Measurements from ENCODE around the gene NLRP7. TPM values are rescaled to one million over a fixed set of nuclear protein-coding genes. Genes with fewer than 3 reads are reported as not detected.
"Not testable (repeated sequence)": the region's sequence is repeated elsewhere in the genome, so short reads cannot be mapped to it uniquely, and the experiment has no call there.

NLRP7 gene
- not detected for total RNA-seq

DNA sequence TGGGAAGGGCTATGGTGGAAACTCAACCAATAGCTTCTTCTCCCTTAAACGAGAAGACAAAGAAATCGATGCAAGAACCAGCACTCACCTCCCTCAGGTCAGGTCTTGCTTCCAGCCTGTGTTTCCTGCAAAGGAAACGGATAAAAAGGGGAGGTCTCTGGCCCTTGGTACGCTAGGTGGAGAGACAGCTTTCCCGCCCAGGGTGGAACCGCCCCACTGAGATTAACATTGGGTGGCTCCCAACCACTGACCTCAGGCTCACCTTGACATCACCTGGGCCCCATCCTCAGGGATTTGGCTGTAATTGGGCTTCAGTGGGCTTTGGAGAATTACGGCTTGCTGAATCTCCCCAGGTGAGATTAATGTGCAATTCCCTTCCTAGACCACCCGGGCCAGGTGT lies at the start of gene NLRP7:
Gene NLRP7 (minus strand): TSS at position 150 of the 400 bp plus-strand sequence.
- DNase-seq = no peak

DNA sequence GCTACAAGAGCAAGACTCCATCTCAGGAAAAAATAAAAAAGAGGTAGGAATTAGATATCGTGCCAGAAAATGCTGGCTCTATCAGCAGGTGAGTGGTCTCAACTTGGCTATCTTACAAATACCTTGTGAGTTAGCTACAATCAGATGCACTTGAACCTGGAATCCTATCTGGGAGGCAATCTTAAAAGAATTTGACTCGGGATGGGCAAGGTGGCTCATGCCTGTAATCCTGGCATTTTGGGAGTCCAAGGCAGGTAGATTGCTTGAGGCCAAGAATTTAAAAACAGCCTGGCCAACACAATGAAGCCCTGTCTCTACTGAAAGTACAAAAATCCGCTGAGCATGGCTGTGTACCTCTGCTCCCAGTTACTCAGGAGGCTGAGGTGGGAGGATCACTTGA lies 48.2 kb upstream of the NLRP7 start:
- no peak for DNase-seq

DNA sequence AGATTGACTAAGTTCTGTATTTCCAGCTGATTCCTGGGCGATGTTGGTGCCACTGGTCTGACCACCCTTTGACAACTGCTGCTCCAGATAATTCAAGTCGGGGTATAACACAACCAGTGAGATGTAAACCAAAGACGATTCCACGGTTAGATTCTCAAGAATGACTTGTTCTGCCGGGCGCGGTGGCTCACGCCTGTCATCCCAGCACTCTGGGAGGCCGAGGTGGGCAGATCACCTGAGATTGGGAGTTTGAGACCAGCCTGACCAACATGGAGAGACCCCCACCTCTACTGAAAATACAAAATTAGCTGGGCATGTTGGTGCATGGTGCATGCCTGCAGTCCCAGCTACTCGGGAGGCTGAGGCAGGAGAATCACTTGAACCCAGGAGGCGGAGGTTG lies 42.2 kb upstream of the NLRP7 start:
- DNase-seq = not testable (repeated sequence)

DNA sequence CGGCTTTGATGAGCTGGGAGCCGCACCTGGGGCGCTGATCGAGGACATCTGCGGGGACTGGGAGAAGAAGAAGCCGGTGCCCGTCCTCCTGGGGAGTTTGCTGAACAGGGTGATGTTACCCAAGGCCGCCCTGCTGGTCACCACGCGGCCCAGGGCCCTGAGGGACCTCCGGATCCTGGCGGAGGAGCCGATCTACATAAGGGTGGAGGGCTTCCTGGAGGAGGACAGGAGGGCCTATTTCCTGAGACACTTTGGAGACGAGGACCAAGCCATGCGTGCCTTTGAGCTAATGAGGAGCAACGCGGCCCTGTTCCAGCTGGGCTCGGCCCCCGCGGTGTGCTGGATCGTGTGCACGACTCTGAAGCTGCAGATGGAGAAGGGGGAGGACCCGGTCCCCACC lies 35.2 kb upstream of the NLRP7 start:
- DNase-seq = not testable (repeated sequence)

DNA sequence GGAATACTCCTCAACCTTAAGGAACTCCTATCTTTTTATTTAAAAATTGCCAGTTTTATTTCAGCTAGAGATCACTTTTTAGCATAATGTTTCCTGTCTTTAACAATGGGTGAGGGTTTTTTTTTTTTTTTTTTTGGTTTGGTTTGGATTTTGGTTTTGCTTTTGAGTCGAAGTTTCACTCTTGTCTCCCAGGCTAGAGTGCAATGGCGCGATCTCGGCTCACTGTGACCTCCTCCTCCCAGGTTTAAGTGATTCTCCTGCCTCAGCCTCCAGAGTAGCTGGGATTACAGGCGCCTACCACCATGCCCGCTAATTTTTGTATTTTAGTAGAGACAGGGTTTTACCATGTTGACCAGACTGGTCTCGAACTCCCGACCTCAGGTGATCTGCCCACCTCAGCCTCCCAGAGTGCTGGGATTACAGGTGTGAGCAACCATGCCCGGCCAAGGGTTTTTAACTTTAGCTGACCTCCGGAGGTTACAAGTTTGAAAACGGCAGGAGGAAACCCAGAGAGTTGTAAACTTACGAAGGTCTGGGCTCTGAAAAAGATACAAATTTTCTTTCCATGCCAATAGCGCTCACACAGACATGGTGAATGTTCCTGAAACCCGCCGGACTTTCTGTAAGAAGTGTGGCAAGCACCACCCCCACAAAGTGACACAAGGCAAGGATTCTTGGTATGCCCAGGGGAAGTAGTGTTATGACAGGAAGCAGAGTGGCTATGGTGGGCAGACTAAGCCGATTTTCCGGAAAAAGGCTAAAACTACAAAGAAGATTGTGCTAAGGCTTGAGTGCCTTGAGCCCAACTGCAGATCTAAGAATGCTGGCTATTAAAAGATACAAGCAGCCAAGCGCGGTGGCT lies 26.1 kb upstream of the NLRP7 start:
- DNase-seq = not testable (repeated sequence)

DNA sequence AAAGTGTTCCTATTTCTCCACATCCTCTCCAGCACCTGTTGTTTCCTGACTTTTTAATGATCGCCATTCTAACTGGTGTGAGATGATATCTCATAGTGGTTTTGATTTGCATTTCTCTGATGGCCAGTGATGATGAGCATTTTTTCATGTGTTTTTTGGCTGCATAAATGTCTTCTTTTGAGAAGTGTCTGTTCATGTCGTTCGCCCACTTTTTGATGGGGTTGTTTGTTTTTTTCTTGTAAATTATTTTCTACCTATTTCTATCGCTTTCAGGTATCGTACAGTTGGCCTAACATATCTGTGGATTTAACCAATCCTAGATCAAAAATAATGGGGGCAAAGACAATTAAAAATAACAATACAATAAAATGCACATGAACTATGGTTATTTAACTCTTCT lies 24.1 kb upstream of the NLRP7 start:
- DNase-seq = not testable (repeated sequence)

DNA sequence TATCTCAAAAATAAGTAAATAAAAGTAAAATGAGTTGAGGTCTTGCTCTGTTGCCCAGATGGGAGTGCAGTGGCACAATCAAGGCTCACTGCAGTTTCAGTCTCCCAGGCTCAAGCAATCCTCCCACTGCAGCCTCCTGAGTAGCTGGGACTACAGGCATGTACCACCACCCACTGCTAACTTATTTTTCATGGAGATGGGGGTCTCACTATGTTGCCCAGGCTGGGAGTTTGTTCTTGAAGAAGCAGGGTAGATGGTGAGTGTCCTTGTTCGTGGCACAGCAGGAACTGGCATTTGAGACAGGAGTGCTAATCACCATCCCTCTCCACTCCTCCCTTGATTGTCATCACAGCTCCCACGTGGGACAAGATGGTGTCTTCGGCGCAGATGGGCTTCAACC lies 22.3 kb upstream of the NLRP7 start:
- DNase-seq = no peak

DNA sequence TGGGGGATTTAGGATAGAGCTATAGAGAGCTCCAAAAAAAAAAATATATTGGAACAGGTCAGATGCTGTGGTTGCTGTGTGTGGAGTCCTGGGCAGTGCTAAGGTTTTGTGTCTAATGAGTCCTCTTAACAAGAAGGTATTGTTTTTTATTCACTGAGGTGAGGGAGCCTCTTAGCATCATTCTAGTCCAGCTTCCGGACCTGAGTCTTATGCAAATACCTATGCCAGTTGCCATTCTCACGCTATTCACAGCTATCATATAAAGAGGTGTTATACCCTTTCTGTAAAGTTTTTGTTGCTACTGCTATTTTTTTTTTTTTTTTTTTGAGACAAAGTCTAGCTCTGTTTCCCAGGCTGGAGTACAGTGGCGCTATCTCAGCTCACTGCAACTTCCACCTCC lies 20.3 kb upstream of the NLRP7 start:
- DNase-seq = no peak

DNA sequence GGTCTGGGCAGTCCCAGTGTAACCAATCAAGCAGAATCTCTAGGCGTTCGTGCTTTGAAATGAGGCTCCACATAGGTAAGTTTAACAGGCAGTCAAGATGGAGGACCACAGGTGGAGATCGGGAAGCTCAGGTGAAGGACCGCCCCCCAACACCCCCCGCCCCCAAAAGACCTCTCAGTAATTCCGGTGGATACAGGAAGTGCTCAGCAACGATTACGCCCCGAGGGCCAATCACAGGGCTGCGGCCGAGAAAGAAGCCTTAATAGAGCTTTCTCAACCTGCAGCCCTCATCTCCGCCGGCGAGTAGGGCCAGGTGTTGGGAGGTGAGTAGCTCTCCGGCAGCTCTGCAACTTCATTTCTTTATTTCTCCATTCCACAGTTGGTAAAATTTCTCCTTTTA lies 17.7 kb upstream of the NLRP7 start:
- DNase-seq = not testable (repeated sequence)

DNA sequence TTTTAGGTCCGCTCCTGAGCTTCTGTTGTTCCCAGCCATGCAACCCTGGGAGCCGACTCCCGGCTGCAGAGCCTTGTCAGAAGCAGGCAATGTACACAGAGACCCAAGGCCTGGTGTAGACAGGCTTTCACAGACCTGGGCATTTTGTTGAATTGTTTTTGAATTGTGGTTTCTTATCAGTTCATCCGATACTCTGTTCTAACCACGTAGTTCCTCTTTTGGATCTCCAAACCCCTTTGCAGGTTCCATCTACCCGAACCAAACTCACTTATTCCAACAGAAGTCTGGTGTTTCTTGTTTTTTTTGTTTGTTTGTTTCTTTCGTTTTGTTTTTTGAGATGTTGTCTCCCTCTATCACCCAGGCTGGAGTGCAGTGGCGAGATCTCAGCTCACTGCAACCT lies 12.5 kb upstream of the NLRP7 start:
- no peak for DNase-seq

DNA sequence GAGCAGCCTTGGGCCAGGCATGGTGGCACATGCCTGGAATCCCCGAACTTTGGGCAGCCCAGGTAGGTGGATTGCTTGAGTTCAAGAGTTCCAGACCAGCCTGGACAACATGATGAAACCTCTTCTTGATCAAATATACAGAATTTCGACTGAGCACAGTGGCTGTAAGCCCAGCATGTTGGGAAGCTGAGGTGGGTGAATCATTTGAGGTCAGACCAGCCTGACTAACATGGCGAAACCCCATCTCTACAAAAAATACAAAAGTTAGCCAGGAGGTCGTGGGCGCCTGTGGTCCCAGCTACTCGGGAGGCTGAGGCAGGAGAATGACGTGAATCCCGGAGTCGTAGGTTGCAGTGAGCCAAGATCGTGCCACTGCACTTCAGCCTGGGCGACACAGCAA lies 8.0 kb upstream of the NLRP7 start:
- no peak for DNase-seq

DNA sequence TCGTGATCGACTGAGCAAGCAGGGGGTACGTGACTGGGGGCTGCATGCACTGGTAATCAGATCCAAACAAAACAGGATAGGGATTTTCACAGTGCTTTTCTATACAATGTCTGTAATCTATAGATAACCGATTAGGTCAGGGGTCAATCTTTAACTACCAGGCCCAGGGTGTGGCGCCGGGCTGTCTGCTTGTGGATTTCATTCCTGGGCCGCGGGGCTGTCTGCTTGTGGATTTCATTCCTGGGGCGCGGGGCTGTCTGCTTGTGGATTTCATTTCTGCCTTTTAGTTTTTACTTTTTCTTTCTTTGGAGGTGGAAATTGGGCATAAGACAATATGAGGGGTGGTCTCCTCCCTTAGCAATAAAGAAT lies 6.0 kb upstream of the NLRP7 start:
- DNase-seq = not testable (repeated sequence)

DNA sequence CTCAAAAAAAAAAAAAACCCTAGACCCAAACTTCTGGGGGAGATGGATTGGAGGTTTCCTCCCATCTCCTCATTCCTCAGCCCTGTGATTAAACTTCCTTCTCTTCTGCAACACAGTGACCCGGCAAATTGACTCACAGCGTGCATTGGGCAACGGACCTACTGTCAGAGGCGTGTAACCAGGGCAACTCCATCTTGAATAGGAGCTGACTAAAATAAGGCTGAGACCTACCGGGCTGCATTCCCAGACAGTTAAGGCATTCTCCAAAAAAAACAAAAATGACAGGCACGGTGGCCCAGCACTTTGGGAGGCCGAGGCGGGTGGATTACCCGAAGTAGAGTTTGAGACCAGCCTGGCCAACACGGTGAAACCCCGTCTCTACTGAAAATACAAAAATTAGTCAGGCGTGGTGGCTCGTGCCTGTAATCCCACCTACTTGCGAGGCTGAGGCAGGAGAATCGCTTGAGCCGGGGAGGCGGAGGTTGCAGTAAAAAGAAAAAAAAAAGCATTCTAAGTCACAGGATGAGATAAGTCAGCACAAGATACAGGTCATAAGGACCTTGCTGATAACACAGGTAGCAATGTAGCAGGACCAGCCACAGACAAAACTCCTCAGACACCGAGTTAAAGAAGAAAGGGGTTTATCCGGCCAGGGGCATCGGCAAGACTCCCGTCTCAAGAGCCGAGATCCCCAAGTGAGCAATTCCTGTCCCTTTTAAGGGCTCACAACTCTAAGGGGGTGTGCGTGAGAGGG lies 5.4 kb upstream of the NLRP7 start:
- DNase-seq = no peak

DNA sequence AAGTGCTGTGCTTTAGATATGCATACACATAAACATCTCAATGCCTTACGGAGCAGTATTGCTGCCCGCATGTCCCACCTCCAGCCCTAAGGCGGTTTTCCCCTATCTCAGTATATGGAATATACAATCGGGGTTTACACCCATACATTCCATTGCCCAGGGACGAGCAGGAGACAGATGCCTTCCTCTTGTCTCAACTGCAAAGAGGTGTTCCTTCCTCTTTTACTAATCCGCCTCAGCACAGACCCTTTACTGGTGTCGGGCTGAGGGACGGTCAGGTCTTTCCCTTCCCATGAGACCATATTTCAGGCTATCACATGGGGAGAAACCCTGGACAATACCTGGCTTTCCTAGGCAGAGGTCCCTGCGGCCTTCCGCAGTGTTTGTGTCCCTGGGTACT lies 3.2 kb upstream of the NLRP7 start:
- not testable (repeated sequence) for DNase-seq

DNA sequence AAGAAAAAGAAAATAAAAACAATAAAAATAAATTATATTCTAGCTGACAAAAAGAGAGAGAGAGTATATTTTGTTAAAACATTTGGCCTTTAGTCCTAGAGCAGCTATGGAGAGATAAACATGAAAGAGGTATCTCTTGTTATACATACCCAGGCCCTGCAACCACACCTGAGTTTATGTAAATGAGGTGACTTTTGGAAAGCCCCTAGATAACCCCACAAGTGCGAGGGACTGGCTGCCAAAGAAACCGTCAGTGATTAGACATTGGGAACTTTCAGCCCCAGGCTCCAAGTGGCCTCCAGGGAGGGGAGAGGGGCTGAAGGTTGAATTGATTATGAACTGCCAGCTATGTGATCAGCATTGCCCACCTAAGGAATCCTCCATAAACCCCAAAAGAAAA lies 2.1 kb upstream of the NLRP7 start:
- DNase-seq = no peak

DNA sequence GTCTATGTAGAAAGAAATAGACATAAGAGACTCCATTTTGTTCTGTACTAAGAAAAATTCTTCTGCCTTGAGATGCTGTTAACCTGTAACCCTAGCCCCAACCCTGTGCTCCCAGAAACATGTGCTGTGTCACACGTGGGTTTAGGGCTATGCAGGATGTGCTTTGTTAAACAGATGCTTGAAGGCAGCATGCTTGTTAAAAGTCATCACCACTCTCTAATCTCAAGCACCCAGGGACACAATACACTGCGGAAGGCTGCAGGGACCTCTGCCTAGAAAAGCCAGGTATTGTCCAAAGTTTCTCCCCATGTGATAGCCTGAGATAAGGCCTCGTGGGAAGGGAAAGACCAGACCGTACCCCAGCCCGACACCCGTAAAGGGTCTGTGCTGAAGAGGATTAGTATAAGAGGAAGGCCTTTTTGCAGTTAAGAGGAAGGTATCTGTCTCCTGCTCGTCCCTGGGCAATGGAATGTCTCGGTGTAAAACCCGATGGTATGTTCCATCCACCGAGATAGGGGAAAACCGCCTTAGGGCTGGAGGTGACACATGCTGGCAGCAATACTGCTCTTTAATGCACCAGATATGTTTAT lies 3.5 kb downstream of the NLRP7 start:
- DNase-seq = not testable (repeated sequence)

DNA sequence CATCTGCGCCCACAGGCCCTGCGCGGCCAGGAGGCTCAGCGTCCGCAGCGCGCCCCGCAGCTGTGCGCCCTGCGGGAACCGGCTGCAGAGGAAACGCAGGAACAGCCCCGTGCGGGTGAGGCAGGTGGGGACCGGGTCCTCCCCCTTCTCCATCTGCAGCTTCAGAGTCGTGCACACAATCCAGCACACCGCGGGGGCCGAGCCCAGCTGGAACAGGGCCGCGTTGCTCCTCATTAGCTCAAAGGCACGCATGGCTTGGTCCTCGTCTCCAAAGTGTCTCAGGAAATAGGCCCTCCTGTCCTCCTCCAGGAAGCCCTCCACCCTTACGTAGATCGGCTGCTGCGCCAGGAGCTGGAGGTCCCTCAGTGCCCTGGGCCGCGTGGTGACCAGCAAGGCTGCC lies 7.8 kb downstream of the NLRP7 start:
- not testable (repeated sequence) for DNase-seq

DNA sequence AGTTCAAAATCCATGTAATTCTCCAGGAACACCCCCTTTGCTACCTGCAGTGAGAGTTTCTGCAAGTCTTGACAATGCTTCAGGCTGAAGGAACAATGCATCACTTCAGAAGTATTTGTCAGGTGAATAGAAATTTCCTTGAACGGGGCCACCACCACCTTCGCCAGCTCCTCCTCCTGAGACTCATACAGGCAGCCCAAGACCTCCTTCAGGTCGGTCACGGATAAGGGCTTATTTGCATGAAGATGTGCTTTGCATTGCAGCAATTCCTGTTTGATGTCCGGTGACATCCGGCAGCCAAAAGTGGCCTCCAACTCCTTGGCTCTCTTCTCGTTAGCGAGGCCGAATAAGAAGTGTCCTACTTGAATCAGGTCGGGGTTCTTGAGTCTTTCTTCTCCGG lies 8.4 kb downstream of the NLRP7 start:
- DNase-seq = no peak

DNA sequence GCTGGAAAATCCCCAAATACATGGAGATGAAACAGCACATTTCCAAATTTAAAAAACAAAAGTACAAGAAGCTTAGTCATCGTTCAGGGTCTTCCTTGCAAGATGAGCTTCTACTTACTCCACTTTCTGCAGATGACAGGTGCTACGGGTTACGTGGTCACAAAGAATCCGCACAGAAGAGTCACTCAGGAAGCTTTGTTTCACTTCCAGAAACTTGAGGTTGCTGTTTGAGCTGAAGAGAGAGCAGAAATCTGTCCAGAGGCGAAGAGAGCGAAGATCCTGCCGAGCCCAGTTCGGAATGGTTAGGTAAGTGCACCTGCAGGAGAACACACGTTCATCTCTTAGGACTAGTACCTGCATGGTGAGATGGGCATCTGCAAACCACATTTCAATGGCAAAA lies 9.4 kb downstream of the NLRP7 start:
- no peak for DNase-seq

DNA sequence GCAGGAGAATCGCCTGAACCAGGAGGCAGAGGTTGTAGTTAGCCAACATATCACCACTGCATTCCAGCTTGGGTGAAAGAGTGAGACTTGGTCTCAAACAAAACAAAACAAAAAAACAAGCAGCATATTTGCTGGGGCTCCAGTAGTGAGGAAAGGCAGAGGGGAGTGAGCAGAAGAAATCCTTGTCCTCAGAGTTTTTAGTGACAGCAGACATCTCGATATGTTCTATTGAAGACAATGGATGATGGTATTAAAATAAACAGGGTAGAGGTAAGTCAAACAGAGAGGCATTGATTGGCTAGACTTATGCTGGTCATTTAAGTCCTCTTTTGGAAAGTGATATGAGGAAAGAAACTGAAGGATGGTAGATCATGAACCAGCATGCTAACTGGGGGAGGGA lies 19.0 kb downstream of the NLRP7 start:
- DNase-seq = no peak

DNA sequence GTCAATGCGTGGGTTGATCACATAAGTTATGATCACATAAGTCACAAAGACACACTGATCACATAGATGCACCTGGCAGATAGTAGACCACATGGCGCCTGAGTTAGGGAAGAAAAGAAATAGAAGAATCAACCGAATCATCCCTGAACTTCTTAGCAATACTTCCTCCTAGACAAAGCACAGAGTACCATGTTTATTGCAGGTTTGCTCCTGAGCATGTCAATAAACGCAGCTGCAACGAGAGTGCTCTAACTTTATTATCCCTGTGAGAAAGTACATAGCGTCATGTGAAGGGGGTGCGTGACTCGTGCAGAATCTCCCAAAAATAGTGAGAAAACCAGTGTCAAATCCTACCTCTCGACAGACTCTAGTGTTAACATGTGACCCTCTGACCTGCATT lies 24.1 kb downstream of the NLRP7 start:
- DNase-seq = no peak

DNA sequence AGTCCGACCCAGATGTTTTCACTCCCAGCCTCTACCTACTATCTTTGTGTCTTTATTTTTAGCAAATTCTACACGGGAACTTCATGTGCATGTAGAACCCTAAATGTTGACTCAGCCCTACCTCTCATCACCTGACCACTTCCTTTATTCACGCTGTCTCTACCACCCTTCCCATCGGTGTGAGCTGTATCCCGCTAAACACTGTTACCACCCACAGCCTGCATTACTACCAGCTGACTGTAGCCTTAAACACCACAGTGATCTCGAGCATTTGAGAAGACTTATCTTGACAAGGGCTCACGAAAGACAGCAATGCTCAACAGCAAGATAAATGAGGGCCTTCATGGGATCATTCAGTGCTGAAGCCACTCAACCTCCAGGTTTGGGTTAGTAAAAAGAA lies 26.2 kb downstream of the NLRP7 start:
- DNase-seq = no peak
